GM18951 (cell line): ENCODE results near the gene KRTAP10-10.
"Not testable (repeated sequence)": the region's sequence is repeated elsewhere in the genome, so short reads cannot be mapped to it uniquely, and the experiment has no call there.

ENCODE experiments used
- POLR2A ChIP-seq: IDR thresholded peaks from 4 replicates; pipeline ENCODE4 v1.6.1; 2011; ENCODE audit warnings: mild to moderate bottlenecking; ENCODE audit not compliant: insufficient read length, insufficient read depth; ENCODE audit errors: extremely low read depth
- in situ Hi-C: fragments of 300-500 bp; cut with MboI; formaldehyde crosslinking; loops from one replicate; pipeline ENCODE4 v1.12.0; 2022; ENCODE audit warnings: low sequenced_read_pairs, mixed read lengths, inconsistent platforms; ENCODE audit not compliant: unreplicated experiment

Gene KRTAP10-10

GRCh38 chr21:44626673-44627143, 10.4 kb upstream of the KRTAP10-10 start, which contains the start of gene KRTAP10-9:
Gene KRTAP10-9 (plus strand): TSS chr21:44627093. CDS start chr21:44627172, 79 bp downstream.
- in situ Hi-C loops, result no loop called here

GRCh38 chr21:44627181-44627822, 9.9 kb upstream of the KRTAP10-10 start:
- in situ Hi-C loops, result not testable (repeated sequence)

More at GRCh38 chr21:44626673-44627143, 10.4 kb upstream of the KRTAP10-10 start, which contains the start of gene KRTAP10-9:
- TF ChIP-seq POLR2A, result no peak

DNA sequence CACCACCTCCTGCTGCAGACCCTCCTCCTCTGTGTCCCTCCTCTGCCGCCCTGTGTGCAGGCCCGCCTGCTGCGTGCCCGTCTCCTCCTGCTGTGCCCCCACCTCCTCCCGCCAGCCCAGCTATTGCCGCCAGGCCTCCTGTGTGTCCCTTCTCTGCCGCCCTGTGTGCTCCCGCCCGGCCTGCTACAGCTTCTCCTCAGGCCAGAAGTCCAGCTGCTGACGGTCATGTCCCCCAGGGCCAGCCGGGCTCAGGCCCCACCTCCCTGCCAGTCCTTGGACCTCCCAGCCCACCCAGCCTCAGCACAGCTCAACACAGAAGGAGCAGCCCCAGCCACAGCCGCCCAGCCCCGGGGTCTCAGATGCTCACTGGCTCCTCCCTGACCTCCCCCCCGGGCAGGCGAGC, 9.3 kb upstream of the KRTAP10-10 start:
- in situ Hi-C loops, result not testable (repeated sequence)

GRCh38 chr21:44628707-44629391, 8.3 kb upstream of the KRTAP10-10 start:
- no peak for TF ChIP-seq POLR2A
- in situ Hi-C loops, result no loop called here

DNA sequence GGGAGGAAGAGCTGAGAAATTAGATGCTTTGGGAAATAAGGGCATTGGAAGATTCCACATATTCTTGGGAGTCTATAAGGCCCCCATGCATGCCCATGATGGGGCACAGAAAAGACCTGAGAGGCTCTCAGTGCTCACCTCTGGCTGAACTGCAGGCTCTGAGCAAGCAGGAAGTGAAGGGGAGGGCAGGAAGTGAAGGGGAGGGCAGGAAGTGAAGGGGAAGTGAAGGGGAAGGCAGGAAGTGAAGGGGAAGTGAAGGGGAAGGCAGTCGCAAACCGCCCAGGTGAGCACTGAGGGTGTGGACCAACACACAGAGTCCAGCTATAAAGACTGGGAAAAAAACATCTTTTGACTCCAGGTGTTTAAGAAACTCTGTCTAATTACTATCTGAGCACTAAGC, 6.7 kb upstream of the KRTAP10-10 start:
- in situ Hi-C loops, result no loop called here
- TF ChIP-seq POLR2A, result no peak

- in situ Hi-C loops, result no loop called here
- TF ChIP-seq POLR2A, result no peak
Observed at GRCh38 chr21:44632067-44632466, 5.1 kb upstream of the KRTAP10-10 start.

- TF ChIP-seq POLR2A, result no peak
- in situ Hi-C loops, result no loop called here
Observed at GRCh38 chr21:44636209-44637017, 743 bp upstream of the KRTAP10-10 start.

DNA sequence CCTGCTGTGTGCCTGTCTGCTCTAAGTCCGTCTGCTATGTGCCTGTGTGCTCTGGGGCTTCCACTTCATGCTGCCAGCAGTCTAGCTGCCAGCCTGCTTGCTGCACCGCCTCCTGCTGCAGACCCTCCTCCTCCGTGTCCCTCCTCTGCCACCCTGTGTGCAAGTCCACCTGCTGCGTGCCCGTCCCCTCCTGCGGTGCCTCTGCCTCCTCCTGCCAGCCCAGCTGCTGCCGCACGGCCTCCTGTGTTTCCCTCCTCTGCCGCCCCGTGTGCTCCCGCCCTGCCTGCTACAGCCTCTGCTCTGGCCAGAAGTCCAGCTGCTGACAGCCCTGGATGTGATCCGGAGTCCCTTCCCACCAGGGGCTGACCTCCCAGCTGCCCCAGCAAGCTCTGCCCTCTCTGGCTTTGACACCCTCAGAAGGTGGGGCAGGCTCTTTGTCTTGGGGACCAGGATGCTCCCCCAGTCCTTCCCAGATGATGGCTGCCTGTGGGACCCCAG, 744 bp downstream of the KRTAP10-10 start:
- in situ Hi-C loops, result not testable (repeated sequence)

- in situ Hi-C loops, result not testable (repeated sequence)
Observed at GRCh38 chr21:44638506-44639330, 1.6 kb downstream of the KRTAP10-10 start.

DNA sequence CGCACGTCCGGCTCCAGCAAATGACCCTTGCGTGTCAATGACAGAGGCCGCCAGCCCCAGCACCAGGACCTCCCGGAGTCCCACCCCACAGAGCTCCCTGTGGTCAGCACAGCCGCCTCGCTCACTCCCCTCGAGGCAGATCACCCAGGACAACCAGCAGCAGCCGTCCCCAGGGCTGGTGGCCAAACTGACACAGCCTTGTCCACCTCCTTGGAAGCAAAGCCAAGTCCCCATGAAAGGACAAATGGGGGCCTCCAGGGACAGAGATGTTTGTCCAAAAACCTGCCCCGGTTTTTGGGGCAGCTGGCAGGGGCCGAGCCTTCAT, 2.1 kb downstream of the KRTAP10-10 start:
- in situ Hi-C loops, result no loop called here
- no peak for TF ChIP-seq POLR2A

GRCh38 chr21:44640761-44641160, 3.6 kb downstream of the KRTAP10-10 start:
- in situ Hi-C loops, result no loop called here
- TF ChIP-seq POLR2A, result no peak

- in situ Hi-C loops, result no loop called here
- no peak for TF ChIP-seq POLR2A
Observed at GRCh38 chr21:44643741-44644310, 6.7 kb downstream of the KRTAP10-10 start.

GRCh38 chr21:44644878-44645277, 7.7 kb downstream of the KRTAP10-10 start:
- in situ Hi-C loops, result no loop called here
- TF ChIP-seq POLR2A, result no peak

- in situ Hi-C loops, result not testable (repeated sequence)
Observed at GRCh38 chr21:44646366-44647221, 9.4 kb downstream of the KRTAP10-10 start, which contains the start of gene KRTAP10-11. Gene KRTAP10-11 (plus strand): TSS chr21:44646414. CDS start chr21:44646459, 45 bp downstream.
